Non-pigmented ciliary epithelial cell (primary cell): ENCODE results near the gene KCTD7.
"Not testable (repeated sequence)": the region's sequence is repeated elsewhere in the genome, so short reads cannot be mapped to it uniquely, and the experiment has no call there.

Source experiments
- DNase-seq: peaks from one replicate; pipeline ENCODE4 v3.0.0-alpha.2; 2010; ENCODE audit warnings: low read depth

KCTD7 gene

GRCh38 chr7:66628361-66629221, at the start of gene KCTD7:
KCTD7 (plus strand) TSS chr7:66628881; CDS start chr7:66629065, 184 bp downstream.
- DNase-seq = peak; percentile 86

DNA sequence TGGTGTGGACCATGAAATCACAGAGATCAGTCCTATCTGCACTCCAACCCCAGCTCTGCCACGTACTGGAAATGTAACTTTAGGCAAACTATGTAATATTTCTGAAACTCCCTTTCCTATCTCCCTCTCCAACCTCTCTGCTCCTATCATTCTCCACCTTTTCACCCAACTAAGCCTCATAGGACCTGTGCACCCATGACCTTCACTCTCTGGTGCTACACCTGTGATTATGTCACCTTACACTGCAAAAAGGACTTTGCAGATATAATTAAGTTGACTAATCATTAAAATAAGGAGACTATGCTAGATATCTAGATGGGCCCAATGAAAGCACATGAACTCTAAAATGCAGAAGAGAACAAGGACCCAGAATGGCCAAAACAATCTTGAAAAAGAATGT, 48.3 kb upstream of the KCTD7 start:
- DNase-seq = not testable (repeated sequence)

DNA sequence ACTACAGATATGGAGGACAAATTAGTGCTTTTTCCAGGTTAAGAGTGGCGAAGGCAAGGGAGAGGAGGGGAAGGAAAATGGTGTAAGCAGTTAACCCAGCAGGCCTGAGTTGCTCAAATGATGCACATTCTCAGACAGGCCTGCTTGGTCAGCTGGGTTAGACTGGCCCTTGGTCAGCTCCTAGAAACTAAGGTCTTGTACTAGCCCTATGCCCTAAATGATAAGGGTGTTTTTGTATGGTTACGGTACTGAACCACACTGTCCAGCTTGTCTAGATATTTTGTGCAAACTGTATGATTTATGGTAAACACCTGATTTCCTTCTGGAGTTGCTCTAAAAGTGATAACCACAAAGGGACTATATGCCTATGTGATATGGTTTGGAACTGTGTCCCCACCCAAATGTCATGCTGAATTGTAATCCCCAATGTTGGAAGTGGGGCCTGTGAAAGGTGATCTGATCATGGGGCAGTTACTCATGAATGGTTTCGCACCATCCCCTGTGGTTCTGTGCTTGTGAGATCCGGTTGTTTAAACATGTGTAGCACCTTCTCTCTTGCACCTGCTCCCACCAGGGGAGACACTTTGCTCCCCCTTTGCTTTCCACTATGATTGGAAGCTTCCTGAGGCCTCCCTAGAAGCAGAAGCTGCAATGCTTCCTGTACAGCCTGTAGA, 45.7 kb upstream of the KCTD7 start:
- not testable (repeated sequence) for DNase-seq

DNA sequence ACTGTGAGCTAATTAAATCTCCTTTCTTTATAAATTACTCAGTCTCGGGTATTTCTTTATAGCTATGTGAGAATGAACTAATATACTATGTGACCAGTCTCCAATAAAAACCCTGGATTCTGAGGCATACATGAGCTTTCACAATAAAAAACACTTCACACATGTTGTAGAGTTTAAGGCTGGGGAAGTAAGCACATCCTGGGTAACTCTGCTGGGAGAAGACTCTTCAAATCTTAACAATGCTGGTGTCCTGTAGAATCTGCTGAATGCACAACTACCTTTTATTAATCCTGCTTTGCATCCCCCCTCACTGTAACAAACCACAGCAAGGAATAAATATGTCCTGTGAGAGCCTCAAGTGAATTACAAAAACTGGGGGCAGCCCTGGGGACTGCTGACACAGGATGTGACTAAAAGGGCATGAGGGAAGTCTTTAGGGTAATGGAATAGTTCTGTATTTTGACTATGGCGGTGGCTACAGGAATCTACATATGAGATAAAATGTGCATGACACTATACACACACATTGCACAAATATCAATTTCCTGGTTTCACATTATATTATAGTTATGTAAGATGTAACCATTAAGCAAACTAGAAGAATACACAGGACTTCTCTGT, 45.1 kb upstream of the KCTD7 start:
- DNase-seq = no peak

- no peak for DNase-seq
Measured at GRCh38 chr7:66586181-66586580, 42.5 kb upstream of the KCTD7 start.

- DNase-seq = not testable (repeated sequence)
Measured at GRCh38 chr7:66588226-66588625, 40.5 kb upstream of the KCTD7 start.

DNA sequence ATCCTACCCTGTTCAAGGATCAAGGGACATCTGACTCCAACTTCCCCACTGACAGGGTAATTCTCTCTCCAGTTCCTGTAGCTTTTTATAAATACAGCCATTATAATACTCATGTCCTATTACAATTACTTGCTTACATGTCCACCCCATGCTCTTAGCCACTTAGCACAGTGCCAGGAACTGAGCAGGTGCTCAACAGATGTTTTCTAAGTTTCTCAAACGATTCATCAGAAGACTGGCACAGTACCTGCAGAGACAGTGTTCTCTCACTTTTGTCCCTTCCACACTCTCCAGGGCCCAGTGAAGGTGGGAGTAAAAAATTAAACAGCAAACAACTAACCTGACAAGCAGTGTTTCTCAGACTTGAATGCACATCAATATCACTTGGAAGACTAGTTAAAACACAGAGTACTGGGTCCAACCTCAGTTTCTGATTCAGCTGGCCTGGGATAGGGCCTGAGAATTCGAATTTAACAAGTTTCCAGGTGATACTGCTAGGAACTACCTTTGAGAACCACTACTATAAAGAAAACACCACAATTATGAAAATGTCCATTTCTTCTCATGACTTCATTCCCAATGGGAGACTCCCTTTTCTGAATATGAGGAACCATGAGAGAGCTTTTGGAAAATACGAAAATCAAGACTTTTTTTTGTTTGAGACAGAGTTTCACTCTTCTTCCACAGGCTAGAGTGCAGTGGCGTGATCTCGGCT, 39.7 kb upstream of the KCTD7 start:
- not testable (repeated sequence) for DNase-seq

DNA sequence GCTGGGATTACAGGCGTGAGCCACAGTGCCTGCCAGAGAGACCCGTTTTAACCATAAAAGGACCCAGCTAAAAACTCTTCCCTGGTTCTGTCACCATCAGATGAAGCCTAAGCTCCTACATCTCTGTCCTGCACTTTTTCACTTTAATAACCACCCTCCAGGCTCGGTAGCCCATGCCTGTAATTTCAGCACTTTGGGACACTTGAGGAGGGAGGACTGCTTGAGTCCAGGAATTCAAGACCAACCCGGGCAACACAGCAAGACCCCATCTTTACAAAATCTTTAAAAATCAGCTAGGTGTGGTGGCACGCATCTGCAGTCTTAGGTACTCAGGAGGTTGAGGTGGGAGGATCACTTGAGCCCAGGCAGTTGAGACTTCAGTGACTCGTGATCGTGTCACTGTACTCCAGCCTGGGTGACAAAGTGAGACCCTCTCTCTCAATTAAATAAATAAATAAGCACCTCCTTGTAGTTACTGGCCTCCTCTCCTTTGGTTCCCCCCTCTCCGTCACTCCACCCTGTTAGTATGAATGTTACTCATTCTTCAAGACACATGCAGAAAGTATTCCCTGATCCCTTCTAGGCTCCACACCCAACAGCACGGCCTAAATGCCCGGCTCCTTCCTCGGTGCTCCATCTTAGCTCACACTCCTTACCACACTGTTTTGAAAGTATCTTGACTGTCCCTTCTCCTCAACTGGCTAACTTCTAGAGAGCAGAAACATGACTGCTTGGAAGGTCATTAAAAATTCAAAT, 38.2 kb upstream of the KCTD7 start:
- peak; percentile 22 for DNase-seq

- DNase-seq = not testable (repeated sequence)
Measured at GRCh38 chr7:66591058-66591798, 37.5 kb upstream of the KCTD7 start.

DNA sequence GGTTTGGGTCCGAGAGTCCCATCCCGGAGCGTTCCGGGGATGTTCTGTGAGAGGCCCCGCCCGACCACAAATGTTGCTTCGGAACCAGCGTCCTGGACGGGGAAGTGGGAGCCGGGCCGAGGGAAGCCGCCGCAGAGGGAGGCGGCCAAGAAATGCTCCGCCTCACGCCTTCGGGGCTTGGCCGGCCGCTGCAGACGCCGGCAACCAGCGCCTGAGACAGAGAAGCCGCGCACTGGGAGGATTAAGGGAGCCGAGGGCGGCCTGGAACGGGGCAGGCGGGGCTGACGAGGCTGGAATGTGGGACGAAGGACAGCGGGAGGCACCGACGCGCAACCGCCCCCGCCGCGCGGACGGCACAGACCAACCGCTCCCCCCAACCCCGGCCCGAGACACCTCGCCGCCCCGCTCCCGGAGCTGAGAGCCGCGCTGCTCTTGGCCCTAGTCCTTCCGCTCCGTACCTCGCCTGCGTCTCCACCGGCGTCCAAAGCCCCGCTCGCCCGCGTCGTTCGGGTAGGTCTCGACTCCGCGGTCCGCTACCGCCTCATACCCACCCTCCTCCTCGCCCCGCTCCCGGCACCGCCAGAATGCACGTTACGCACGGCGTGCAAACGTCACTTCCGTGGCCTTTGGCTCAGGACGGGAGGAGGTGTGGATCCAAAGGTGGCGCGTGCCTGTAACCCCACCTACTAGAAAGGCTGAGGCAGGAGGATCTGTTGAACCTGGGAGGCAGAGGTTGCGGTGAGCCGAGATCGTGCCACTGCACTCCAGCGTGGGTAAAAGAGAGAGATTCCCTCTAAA, 36.7 kb upstream of the KCTD7 start:
- DNase-seq = peak; percentile 40

- DNase-seq = not testable (repeated sequence)
Measured at GRCh38 chr7:66592597-66593146, 36.0 kb upstream of the KCTD7 start.

DNA sequence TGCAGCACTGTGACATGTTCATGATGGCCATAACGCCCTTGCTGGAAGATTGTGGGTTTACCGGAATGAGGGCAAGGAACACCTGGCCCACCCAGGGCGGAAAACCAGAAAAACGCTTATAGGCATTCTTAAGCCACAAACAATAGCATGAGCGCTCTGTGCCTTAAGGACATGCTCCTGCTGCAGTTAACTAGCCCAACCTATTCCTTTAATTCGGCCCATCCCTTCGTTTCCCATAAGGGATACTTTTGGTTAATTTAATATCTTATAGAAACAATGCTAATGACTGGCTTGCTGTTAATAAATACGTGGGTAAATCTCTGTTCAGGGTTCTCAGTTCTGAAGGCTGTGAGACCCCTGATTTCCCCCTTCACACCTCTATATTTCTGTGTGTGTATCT, 34.6 kb upstream of the KCTD7 start:
- not testable (repeated sequence) for DNase-seq

- DNase-seq = no peak
Measured at GRCh38 chr7:66597461-66597860, 31.2 kb upstream of the KCTD7 start.

- DNase-seq = no peak
Measured at GRCh38 chr7:66602159-66602558, 26.5 kb upstream of the KCTD7 start.

DNA sequence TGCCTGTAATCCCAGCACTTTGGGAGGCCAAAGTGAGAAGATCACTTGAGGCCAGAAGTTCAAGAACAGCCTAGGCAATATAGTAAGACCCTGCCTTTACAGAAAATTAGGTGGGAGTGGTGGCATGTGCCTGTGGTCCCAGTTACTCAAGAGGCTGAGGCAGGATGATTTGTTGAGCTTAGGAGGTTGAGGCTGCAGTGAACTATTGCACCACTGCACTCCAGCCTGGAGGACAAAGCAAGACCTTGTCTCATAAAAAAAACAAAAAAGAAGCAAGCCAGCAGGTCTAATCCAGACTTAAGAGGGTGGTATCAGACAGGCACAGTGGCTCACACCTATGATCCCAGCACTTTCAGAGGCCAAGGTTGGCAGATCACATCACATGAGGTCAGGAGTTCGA, 24.5 kb upstream of the KCTD7 start:
- DNase-seq = no peak

- not testable (repeated sequence) for DNase-seq
Measured at GRCh38 chr7:66606540-66607291, 22.0 kb upstream of the KCTD7 start.

DNA sequence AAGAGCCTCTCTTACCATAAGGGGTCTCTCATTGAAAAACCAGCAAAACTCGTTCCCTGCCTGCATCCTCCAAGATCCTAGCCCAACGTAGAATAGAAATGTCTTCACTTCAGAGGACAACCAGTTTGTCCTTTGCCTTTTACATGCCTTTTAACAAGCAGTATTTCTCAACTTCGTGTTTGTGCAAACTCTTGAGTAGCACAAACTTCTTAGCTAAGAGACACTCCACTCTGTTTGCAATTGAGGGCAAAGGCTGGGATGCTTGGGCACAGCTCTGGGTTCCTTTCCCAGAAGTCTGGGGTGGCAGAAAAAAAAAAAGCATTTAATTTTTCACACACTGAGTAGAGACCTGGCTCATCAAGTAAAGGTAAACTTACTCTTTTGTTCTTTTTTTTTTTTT, 19.5 kb upstream of the KCTD7 start:
- no peak for DNase-seq

DNA sequence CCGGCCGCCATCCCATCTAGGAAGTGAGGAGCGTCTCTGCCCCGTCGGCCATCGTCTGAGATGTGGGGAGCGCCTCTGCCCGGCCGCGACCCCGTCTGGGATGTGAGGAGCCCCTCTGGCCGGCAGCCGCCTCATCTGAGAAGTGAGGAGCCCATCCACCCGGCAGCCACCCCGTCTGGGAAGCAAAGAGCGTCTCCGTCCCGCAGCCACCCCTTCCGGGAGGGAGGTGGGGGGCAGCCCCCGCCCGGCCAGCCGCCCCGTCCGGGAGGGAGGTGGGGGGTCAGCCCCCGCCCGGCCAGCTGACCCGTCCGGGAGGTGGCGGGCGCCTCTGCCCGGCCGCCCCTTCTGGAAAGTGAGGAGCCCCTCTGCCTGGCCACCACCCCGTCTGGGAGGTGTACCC, 14.1 kb upstream of the KCTD7 start:
- DNase-seq = not testable (repeated sequence)

- no peak for DNase-seq
Measured at GRCh38 chr7:66615699-66616098, 13.0 kb upstream of the KCTD7 start.
